Skeletal muscle satellite cell (primary cell): ENCODE results near the gene ITGB5. TPM values are rescaled to one million over a fixed set of nuclear protein-coding genes. Genes with fewer than 3 reads are reported as not detected.

Experiments used
- H3K27me3 ChIP-seq: 2 replicates; pipeline ENCODE4 v1.7.0; 2013; ENCODE audit warnings: low read length; ENCODE audit not compliant: control insufficient read depth, insufficient read depth
- H3K36me3 ChIP-seq: 2 replicates; pipeline ENCODE4 v1.7.0; 2013; ENCODE audit warnings: mild to moderate bottlenecking, control low read depth, low read length; ENCODE audit not compliant: insufficient read depth
- H3K4me1 ChIP-seq: 2 replicates; pipeline ENCODE4 v1.7.0; 2013; ENCODE audit warnings: low read length; ENCODE audit not compliant: control insufficient read depth, insufficient read depth
- H3K4me2 ChIP-seq: 2 replicates; pipeline ENCODE4 v1.7.0; 2013; ENCODE audit warnings: mild to moderate bottlenecking, low read length
- H3K4me3 ChIP-seq: 2 replicates; pipeline ENCODE4 v1.7.0; 2013; ENCODE audit warnings: low read length
- H3K9ac ChIP-seq: 2 replicates; pipeline ENCODE4 v1.7.0; 2013; ENCODE audit warnings: mild to moderate bottlenecking, low read depth, low read length, moderate library complexity
- H3K9me3 ChIP-seq: replicated peaks from 2 replicates; pipeline ENCODE4 v1.7.0; 2013; ENCODE audit warnings: mild to moderate bottlenecking, control low read depth, low read length
- total RNA-seq: library from RNA; depleted of rRNA; stranded (reverse); fragments of >200 nt; gene quantifications from 2 replicates; pipeline ENCODE4 v1.2.3, GENCODE V29; 2012; rRNA removed

The ITGB5 gene, protein sequence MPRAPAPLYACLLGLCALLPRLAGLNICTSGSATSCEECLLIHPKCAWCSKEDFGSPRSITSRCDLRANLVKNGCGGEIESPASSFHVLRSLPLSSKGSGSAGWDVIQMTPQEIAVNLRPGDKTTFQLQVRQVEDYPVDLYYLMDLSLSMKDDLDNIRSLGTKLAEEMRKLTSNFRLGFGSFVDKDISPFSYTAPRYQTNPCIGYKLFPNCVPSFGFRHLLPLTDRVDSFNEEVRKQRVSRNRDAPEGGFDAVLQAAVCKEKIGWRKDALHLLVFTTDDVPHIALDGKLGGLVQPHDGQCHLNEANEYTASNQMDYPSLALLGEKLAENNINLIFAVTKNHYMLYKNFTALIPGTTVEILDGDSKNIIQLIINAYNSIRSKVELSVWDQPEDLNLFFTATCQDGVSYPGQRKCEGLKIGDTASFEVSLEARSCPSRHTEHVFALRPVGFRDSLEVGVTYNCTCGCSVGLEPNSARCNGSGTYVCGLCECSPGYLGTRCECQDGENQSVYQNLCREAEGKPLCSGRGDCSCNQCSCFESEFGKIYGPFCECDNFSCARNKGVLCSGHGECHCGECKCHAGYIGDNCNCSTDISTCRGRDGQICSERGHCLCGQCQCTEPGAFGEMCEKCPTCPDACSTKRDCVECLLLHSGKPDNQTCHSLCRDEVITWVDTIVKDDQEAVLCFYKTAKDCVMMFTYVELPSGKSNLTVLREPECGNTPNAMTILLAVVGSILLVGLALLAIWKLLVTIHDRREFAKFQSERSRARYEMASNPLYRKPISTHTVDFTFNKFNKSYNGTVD
- total RNA-seq = 157 and 167 TPM in 2 replicates

GRCh38 chr3:124887177-124887931 is at the start of gene ITGB5:
TSS of gene ITGB5 (minus strand) at chr3:124887365. CDS start at chr3:124887000, 365 bp downstream.
- H3K9me3 ChIP-seq = no peaks in the 10 kb centered on the region
- H3K4me1 ChIP-seq = peaks cover 32% of the 10 kb centered on the region
- H3K9ac ChIP-seq = peak within 1 kb of the TSS; percentile 92
- peak within 1 kb of the TSS; percentile 91 for H3K4me2 ChIP-seq
- H3K36me3 ChIP-seq = peaks cover 15% of the 10 kb centered on the region
- H3K27me3 ChIP-seq = no peaks in the 10 kb centered on the region
- peak within 1 kb of the TSS; percentile 77 for H3K4me3 ChIP-seq

DNA sequence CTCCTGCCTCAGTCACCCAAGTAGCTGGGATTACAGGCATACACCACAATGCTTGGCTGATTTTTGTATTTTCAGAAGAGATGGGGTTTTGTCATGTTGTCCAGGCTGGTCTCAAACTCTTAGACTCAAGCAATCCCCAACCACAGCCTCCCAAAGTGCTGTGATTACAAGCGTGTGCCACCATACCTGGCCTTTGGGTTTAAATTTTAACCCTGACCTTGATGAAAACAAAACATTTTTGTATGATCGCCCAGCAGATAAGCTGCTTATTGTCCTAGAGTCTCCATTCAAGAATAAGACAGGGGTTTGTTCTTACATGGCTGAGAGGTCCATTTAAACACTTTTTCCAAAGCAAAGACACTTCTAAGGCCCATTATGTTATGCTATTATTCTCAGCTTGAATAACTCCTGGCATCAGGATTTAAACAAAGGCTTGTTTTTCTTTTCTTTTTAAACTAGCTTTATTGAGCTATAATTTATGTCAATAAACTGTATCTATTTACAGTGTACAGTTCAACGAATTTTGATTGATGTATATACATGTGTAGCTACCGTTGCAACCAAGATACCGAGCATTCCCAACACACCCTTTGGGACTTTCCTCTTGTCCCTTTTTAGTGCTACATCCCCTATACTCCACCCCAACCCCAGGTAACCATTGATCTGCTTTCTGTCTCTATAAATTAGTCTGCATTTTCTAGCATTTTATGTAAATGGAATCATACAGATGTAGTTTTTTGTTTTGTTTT is 48.8 kb upstream of the ITGB5 start:
- no peak overlapping the region for H3K4me2 ChIP-seq
- no peaks in the 10 kb centered on the region for H3K4me1 ChIP-seq
- no peaks in the 10 kb centered on the region for H3K36me3 ChIP-seq
- no peaks in the 10 kb centered on the region for H3K9me3 ChIP-seq
- H3K9ac ChIP-seq = no peak overlapping the region
- H3K27me3 ChIP-seq = peaks cover 7% of the 10 kb centered on the region
- no peak overlapping the region for H3K4me3 ChIP-seq

DNA sequence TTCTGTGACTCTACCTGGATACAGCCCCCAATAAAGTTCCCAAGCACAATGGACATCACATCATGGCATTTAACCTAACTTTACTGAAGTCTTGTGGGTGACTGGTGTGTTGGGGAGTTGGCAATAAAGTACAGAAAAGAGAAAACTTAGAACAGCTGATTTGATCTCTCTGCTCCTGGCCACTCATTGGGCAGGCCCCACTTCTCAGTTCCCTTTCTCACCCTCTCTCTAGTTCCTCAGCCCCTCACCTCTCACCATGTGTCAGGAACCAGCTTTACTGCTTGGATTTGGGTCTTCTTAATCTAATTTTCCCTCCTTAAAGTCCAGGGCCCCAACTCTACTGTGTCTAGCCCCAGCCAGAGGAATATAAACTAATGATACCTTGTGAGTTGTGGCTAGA is 48.1 kb upstream of the ITGB5 start:
- Histone ChIP-seq H3K36me3 (no peaks in the 10 kb centered on the region), H3K4me2 (no peak overlapping the region), H3K4me3 (no peak overlapping the region), H3K27me3 (peaks cover 7% of the 10 kb centered on the region), H3K4me1 (no peaks in the 10 kb centered on the region), H3K9me3 (no peaks in the 10 kb centered on the region), H3K9ac (no peak overlapping the region)

GRCh38 chr3:124934577-124934976 is 47.4 kb upstream of the ITGB5 start, which contains the start of gene MUC13:
TSS of gene MUC13 (minus strand) at chr3:124934751. CDS start at chr3:124934712, 39 bp downstream.
- Histone ChIP-seq H3K36me3 (no peaks in the 10 kb centered on the region), H3K4me1 (no peaks in the 10 kb centered on the region), H3K4me2 (no peak within 1 kb of the TSS), H3K9me3 (no peaks in the 10 kb centered on the region), H3K27me3 (peaks cover 13% of the 10 kb centered on the region), H3K4me3 (no peak within 1 kb of the TSS), H3K9ac (no peak within 1 kb of the TSS)

GRCh38 chr3:124928333-124929202 is 41.4 kb upstream of the ITGB5 start:
- Histone ChIP-seq H3K36me3 (no peaks in the 10 kb centered on the region), H3K27me3 (peaks cover 9% of the 10 kb centered on the region), H3K9me3 (no peaks in the 10 kb centered on the region), H3K4me1 (no peaks in the 10 kb centered on the region), H3K4me3 (no peak overlapping the region), H3K4me2 (no peak overlapping the region), H3K9ac (no peak overlapping the region)

- H3K4me2 ChIP-seq = no peak overlapping the region
- H3K9me3 ChIP-seq = no peaks in the 10 kb centered on the region
- H3K4me3 ChIP-seq = no peak overlapping the region
- no peak overlapping the region for H3K9ac ChIP-seq
- H3K36me3 ChIP-seq = no peaks in the 10 kb centered on the region
- peaks cover 9% of the 10 kb centered on the region for H3K27me3 ChIP-seq
- no peaks in the 10 kb centered on the region for H3K4me1 ChIP-seq
These were observed 40.4 kb upstream of the ITGB5 start for GRCh38 chr3:124927574-124928045.

DNA sequence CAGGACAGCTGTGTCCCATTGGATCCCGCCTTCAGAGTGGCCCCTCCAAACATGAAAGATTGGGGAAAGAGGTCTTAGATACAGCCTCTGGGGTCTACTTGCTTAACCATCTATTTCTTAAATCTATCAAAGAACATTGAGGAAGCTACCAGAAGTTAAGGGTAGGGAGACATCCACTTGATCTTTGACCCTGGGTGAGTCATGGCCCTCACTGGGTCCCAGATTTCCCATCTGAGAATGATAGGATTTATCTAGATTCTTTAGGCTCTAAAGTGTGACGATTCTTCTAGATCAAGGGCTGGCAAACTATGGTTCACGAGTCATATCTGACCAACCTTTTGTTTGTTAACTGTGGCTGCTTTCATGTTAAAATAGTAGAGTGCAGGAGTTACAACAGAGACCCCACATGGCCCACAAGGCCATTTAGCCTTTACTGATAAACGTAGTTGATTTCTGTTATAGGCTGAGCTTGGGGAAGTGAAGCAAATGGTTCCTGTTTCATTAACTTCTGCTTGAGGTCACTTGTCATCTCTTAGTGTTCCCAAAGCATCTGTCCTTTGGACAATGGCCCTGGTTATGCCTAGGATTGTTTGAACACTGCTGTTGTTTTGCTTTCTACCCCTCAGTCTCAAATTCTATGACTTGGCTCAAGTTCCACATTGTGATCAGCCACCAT is 39.4 kb upstream of the ITGB5 start:
- H3K4me2 ChIP-seq = no peak overlapping the region
- H3K4me1 ChIP-seq = no peaks in the 10 kb centered on the region
- H3K9me3 ChIP-seq = no peaks in the 10 kb centered on the region
- H3K4me3 ChIP-seq = no peak overlapping the region
- peaks cover 9% of the 10 kb centered on the region for H3K27me3 ChIP-seq
- H3K36me3 ChIP-seq = no peaks in the 10 kb centered on the region
- no peak overlapping the region for H3K9ac ChIP-seq

GRCh38 chr3:124924741-124925140 is 37.6 kb upstream of the ITGB5 start:
- no peak overlapping the region for H3K4me2 ChIP-seq
- no peak overlapping the region for H3K9ac ChIP-seq
- peaks cover 5% of the 10 kb centered on the region for H3K27me3 ChIP-seq
- H3K9me3 ChIP-seq = no peaks in the 10 kb centered on the region
- H3K4me1 ChIP-seq = no peaks in the 10 kb centered on the region
- H3K4me3 ChIP-seq = no peak overlapping the region
- no peaks in the 10 kb centered on the region for H3K36me3 ChIP-seq

- H3K4me2 ChIP-seq = no peak overlapping the region
- no peak overlapping the region for H3K9ac ChIP-seq
- H3K4me3 ChIP-seq = no peak overlapping the region
- no peaks in the 10 kb centered on the region for H3K9me3 ChIP-seq
- H3K27me3 ChIP-seq = no peaks in the 10 kb centered on the region
- no peaks in the 10 kb centered on the region for H3K4me1 ChIP-seq
- H3K36me3 ChIP-seq = no peaks in the 10 kb centered on the region
These were observed 36.7 kb upstream of the ITGB5 start for GRCh38 chr3:124923833-124924232.

DNA sequence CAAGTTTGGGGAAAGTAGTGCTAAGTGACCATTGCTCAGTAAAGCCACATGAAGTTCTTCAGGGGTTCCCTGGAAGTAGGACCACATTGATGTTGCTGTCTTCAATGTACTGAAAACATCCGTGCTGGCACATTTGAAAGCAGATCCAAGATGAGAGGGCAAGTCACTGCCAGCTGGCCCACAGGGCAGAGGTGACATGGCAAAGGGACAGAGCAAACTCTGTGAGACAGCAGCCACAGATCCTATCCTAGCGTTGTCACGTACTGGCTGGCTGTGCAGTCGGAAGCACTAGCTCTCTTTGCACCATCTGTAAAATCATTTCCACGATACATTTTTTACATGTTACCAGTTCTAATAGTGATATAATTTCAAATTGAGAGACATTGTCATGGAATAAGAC is 33.6 kb upstream of the ITGB5 start:
- H3K9me3 ChIP-seq = no peaks in the 10 kb centered on the region

More for the DNA sequence above, 33.6 kb upstream of the ITGB5 start:
- Histone ChIP-seq H3K27me3 (peaks cover 8% of the 10 kb centered on the region), H3K4me1 (no peaks in the 10 kb centered on the region), H3K4me2 (no peak overlapping the region), H3K4me3 (no peak overlapping the region), H3K9ac (no peak overlapping the region), H3K36me3 (no peaks in the 10 kb centered on the region)
